Lung (tissue), 12 donors: Measurements from ENCODE around the gene TLE6. TPM values are rescaled to one million over a fixed set of nuclear protein-coding genes. Genes with fewer than 3 reads are reported as not detected.

Experiments
- ATAC-seq: fragments of 200-7000 bp; cut with Tn5 transposase; one replicate; pipeline ENCODE4 v1.9.1; 2020; ENCODE audit warnings: moderate number of reproducible peaks; ENCODE audit not compliant: insufficient read depth, low FRiP score
- DNase-seq, 3 donors: peaks; one replicate each; pipeline ENCODE4 v3.0.0-alpha.2; 2013 to 2017
- H3K27ac ChIP-seq, 2 donors: one replicate each; pipeline ENCODE4 v1.5.1; 2013; ENCODE audit warnings: mild to moderate bottlenecking in 2 of 2, moderate library complexity in 2 of 2, control low read depth in 1 of 2, inconsistent platforms in 1 of 2, low read depth in 1 of 2, low read length in 1 of 2
- H3K27me3 ChIP-seq, 3 donors: one replicate each; pipeline ENCODE4 v1.5.1; 2013; ENCODE audit warnings: low read length in 2 of 3; ENCODE audit not compliant: control insufficient read depth in 3 of 3, insufficient read depth in 3 of 3
- H3K36me3 ChIP-seq, 4 donors: one replicate each; pipeline ENCODE4 v1.5.1; 2013; ENCODE audit warnings: low read length in 4 of 4, mild to moderate bottlenecking in 1 of 4, moderate library complexity in 1 of 4; ENCODE audit not compliant: control insufficient read depth in 4 of 4, insufficient read depth in 4 of 4
- H3K4me1 ChIP-seq, 5 donors: one replicate each; pipeline ENCODE4 v1.5.1; 2013; ENCODE audit warnings: low read length in 5 of 5, mild to moderate bottlenecking in 2 of 5, moderate library complexity in 1 of 5; ENCODE audit not compliant: control insufficient read depth in 5 of 5, insufficient read depth in 5 of 5
- H3K4me3 ChIP-seq: one replicate; pipeline ENCODE4 v1.5.1; 2013; ENCODE audit warnings: mild to moderate bottlenecking, control low read depth, moderate library complexity
- H3K9ac ChIP-seq, 2 donors: one replicate each; pipeline ENCODE4 v1.5.1; 2013; ENCODE audit warnings: low read length in 2 of 2, control low read depth in 1 of 2; ENCODE audit not compliant: insufficient read depth in 1 of 2
- H3K9me3 ChIP-seq, 4 donors: one replicate each; pipeline ENCODE4 v1.5.1; 2013; ENCODE audit warnings: low read length in 3 of 4, mild to moderate bottlenecking in 1 of 4, moderate library complexity in 1 of 4; ENCODE audit not compliant: control insufficient read depth in 4 of 4, insufficient read depth in 3 of 4
- CTCF ChIP-seq: IDR thresholded peaks from 2 replicates; pipeline ENCODE4 v1.5.1; 2012; ENCODE audit warnings: mild to moderate bottlenecking; ENCODE audit errors: control extremely low read depth, extremely low read depth
- WGBS, 2 donors: extraction: QIAGEN DNeasy Blood & Tissue Kit; methylation state at CpG; one replicate each; pipeline ENCODE4 v1.1.7; 2013; 5-methylcytosine and 5-hydroxymethylcytosine counted together
- polyA plus RNA-seq, 2 donors: library from polyadenylated mRNA; stranded (reverse); fragments of 200-250 nt; gene quantifications; one replicate each; pipeline ENCODE4 v1.2.1, GENCODE V29; 2013
- total RNA-seq, 2 donors: library from RNA; depleted of rRNA in 1 of 2; stranded (reverse); fragments of >200 nt in 1 of 2; gene quantifications; one replicate each; pipeline ENCODE4 v1.2.1, GENCODE V29; 2014 to 2021
- donor health status: control.
- donor health status: control.
- donor health status: Bipolar disorder and iron deficiency.
- donor health status: healthy.
- donor health status: DM: yes; HTN: yes; CAD: no.

TLE6 gene
- total and polyA plus RNA-seq, 4 donors: 6.1 to 8.8 (median 7.2) TPM

GRCh38 chr19:2994588-2995131, 17.3 kb downstream of the TLE6 start:
- Histone ChIP-seq H3K36me3 (peaks cover 0 to 11% (median 5%) of the 10 kb centered on the region in 4 donors), H3K4me1 (no peaks in the 10 kb centered on the region), H3K9me3 (no peaks in the 10 kb centered on the region), H3K4me3 (no peak overlapping the region), H3K27me3 (no peaks in the 10 kb centered on the region), H3K27ac (no peak overlapping the region), H3K9ac (no peak overlapping the region)
- DNase-seq: no peak
- no peak for TF ChIP-seq CTCF
- no peak for ATAC-seq
- WGBS, 2 donors: 84 to 88% methylated on average over 15 of the region's 15 CpGs

- ATAC-seq (no peak), DNase-seq (no peak)
- Histone ChIP-seq H3K9ac (no peak overlapping the region), H3K4me1 (no peaks in the 10 kb centered on the region), H3K9me3 (no peaks in the 10 kb centered on the region), H3K4me3 (no peak overlapping the region), H3K27ac (no peak overlapping the region), H3K27me3 (no peaks in the 10 kb centered on the region), H3K36me3 (peaks cover 0 to 21% (median 13%) of the 10 kb centered on the region in 4 donors)
- 83 to 88% methylated on average over 13 of the region's 13 CpGs for WGBS, 2 donors
- no peak for TF ChIP-seq CTCF
These were observed 20.4 kb downstream of the TLE6 start for GRCh38 chr19:2997720-2998119.

- ATAC-seq (no peak), DNase-seq (no peak)
- H3K9ac ChIP-seq: no peak overlapping the region
- H3K27ac ChIP-seq: no peak overlapping the region
- no peak overlapping the region for H3K4me3 ChIP-seq
- peaks cover 0 to 25% (median 14%) of the 10 kb centered on the region in 4 donors for H3K36me3 ChIP-seq
- no peaks in the 10 kb centered on the region for H3K27me3 ChIP-seq
- WGBS, 2 donors: 98% methylated on average over 11 of the region's 11 CpGs
- H3K4me1 ChIP-seq: no peaks in the 10 kb centered on the region
- no peaks in the 10 kb centered on the region for H3K9me3 ChIP-seq
- TF ChIP-seq CTCF: no peak
These were observed 21.3 kb downstream of the TLE6 start for GRCh38 chr19:2998642-2999041.
